Astrocyte (in vitro differentiated cells and primary cell): Measurements from ENCODE around the gene CCDC91. TPM values are rescaled to one million over a fixed set of nuclear protein-coding genes. Genes with fewer than 3 reads are reported as not detected.

Experiments used
- DNase-seq: peaks from one replicate; pipeline ENCODE4 v3.0.0-alpha.2; 2010; ENCODE audit warnings: low read depth
- FAIRE-seq: peaks from 2 replicates; lab custom pipeline; 2011; peaks lifted over from hg19 to GRCh38; lab: Jason Lieb, UNC
- H2AFZ ChIP-seq: 2 replicates; pipeline ENCODE4 v1.6.0; 2012; ENCODE audit warnings: low read depth, low read length, inconsistent platforms
- H3K27ac ChIP-seq: 2 replicates; pipeline ENCODE4 v1.5.1; 2011; ENCODE audit warnings: low read depth, low read length, inconsistent platforms
- H3K27me3 ChIP-seq: 2 replicates; pipeline ENCODE4 v1.6.0; 2011; ENCODE audit warnings: low read length, inconsistent platforms; ENCODE audit not compliant: insufficient read depth
- H3K36me3 ChIP-seq: 2 replicates; pipeline ENCODE4 v1.5.1; 2011; ENCODE audit warnings: low read length, inconsistent platforms; ENCODE audit not compliant: insufficient read depth
- H3K4me1 ChIP-seq: 2 replicates; pipeline ENCODE4 v1.5.1; 2011; ENCODE audit warnings: low read length, inconsistent platforms; ENCODE audit not compliant: insufficient read depth
- H3K4me2 ChIP-seq: 2 replicates; pipeline ENCODE4 v1.6.0; 2012; ENCODE audit warnings: low read length, inconsistent platforms
- H3K4me3 ChIP-seq: 2 replicates; pipeline ENCODE4 v1.5.1; 2011; ENCODE audit warnings: low read depth, mild to moderate bottlenecking, low read length, inconsistent platforms; ENCODE audit not compliant: insufficient read depth
- H3K79me2 ChIP-seq: 2 replicates; pipeline ENCODE4 v1.6.0; 2012; ENCODE audit warnings: mild to moderate bottlenecking, low read length, inconsistent platforms; ENCODE audit not compliant: insufficient read depth
- H3K9ac ChIP-seq: 2 replicates; pipeline ENCODE4 v1.6.0; 2012; ENCODE audit warnings: mild to moderate bottlenecking, low read length, inconsistent platforms
- H3K9me3 ChIP-seq: 2 replicates; pipeline ENCODE4 v1.5.1; 2012; ENCODE audit warnings: low read depth, mild to moderate bottlenecking, low read length, inconsistent platforms; ENCODE audit not compliant: insufficient read depth
- H4K20me1 ChIP-seq: 2 replicates; pipeline ENCODE4 v1.6.0; 2012; ENCODE audit warnings: low read length, inconsistent platforms; ENCODE audit not compliant: insufficient read depth
- H3K27ac Mint-ChIP-seq: one replicate; pipeline ENCODE4 v1.8.0; 2021; ENCODE audit warnings: mild to moderate bottlenecking, mixed read lengths; ENCODE audit not compliant: unreplicated experiment
- H3K27me3 Mint-ChIP-seq: one replicate; pipeline ENCODE4 v1.8.0; 2021; ENCODE audit warnings: low read depth, mixed read lengths; ENCODE audit not compliant: unreplicated experiment
- H3K36me3 Mint-ChIP-seq: one replicate; pipeline ENCODE4 v1.8.0; 2021; ENCODE audit warnings: low read depth, mixed read lengths; ENCODE audit not compliant: unreplicated experiment
- H3K4me1 Mint-ChIP-seq: one replicate; pipeline ENCODE4 v1.8.0; 2021; ENCODE audit warnings: low read depth, mixed read lengths; ENCODE audit not compliant: unreplicated experiment
- H3K4me3 Mint-ChIP-seq: one replicate; pipeline ENCODE4 v1.8.0; 2021; ENCODE audit warnings: mild to moderate bottlenecking, moderate library complexity, mixed read lengths; ENCODE audit not compliant: unreplicated experiment
- H3K9me3 Mint-ChIP-seq: one replicate; pipeline ENCODE4 v1.8.0; 2021; ENCODE audit warnings: mild to moderate bottlenecking, mixed read lengths; ENCODE audit not compliant: unreplicated experiment
- EZH2 ChIP-seq: IDR thresholded peaks from 2 replicates; pipeline ENCODE4 v1.6.1; 2012; ENCODE audit warnings: mild to moderate bottlenecking, low read length, inconsistent platforms; ENCODE audit not compliant: insufficient read depth
- total RNA-seq: library from RNA; stranded (reverse); gene quantifications from 2 replicates; pipeline ENCODE4 v1.2.1, GENCODE V29; 2021
- TF ChIP-seq, protein P1 (sequence below): IDR thresholded peaks from 2 replicates; pipeline ENCODE4 v1.5.1; 2011; ENCODE audit warnings: low read depth, mild to moderate bottlenecking, inconsistent platforms, low read length, moderate library complexity; ENCODE audit not compliant: insufficient read depth

CCDC91 gene
- total RNA-seq, 1 donor from 2014 or later: 19.3 TPM

DNA sequence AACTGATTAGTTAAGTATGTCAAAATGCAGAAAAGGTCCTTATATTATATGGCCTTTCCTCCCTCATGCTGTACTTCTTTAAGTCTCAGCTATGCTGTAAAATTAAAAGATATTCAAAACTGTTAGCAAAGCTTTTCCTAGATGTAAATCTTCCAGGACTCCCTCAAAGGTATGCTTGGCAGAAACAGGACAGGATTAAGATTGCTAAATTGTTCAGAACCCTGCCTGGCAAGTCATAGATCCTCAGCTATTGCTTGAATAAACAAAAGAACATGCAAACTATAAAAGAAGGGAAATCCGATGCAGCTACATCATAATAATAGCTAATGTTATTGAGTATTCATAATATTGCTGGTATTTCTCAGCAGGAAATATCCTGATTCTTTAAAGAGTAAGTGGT lies 322.6 kb downstream of the CCDC91 start:
- Mint-ChIP-seq H3K4me1 (peaks cover under 1% of the 10 kb centered on the region), H3K27ac (no peak overlapping the region), H3K9me3 (no peaks in the 10 kb centered on the region), H3K36me3 (no peaks in the 10 kb centered on the region), H3K4me3 (no peak overlapping the region), H3K27me3 (no peaks in the 10 kb centered on the region)
- H3K27me3 ChIP-seq: no peaks in the 10 kb centered on the region
- no peak for TF ChIP-seq EZH2
- TF ChIP-seq, protein P1, sequence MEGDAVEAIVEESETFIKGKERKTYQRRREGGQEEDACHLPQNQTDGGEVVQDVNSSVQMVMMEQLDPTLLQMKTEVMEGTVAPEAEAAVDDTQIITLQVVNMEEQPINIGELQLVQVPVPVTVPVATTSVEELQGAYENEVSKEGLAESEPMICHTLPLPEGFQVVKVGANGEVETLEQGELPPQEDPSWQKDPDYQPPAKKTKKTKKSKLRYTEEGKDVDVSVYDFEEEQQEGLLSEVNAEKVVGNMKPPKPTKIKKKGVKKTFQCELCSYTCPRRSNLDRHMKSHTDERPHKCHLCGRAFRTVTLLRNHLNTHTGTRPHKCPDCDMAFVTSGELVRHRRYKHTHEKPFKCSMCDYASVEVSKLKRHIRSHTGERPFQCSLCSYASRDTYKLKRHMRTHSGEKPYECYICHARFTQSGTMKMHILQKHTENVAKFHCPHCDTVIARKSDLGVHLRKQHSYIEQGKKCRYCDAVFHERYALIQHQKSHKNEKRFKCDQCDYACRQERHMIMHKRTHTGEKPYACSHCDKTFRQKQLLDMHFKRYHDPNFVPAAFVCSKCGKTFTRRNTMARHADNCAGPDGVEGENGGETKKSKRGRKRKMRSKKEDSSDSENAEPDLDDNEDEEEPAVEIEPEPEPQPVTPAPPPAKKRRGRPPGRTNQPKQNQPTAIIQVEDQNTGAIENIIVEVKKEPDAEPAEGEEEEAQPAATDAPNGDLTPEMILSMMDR: no peak
- H3K79me2 ChIP-seq: no peaks in the 10 kb centered on the region
- no peak overlapping the region for H3K4me2 ChIP-seq
- H3K9me3 ChIP-seq: no peaks in the 10 kb centered on the region
- H4K20me1 ChIP-seq: no peaks in the 10 kb centered on the region
- no peak for DNase-seq
- H3K36me3 ChIP-seq: no peaks in the 10 kb centered on the region
- H3K4me3 ChIP-seq: no peak overlapping the region
- no peak for FAIRE-seq
- no peak overlapping the region for H2AFZ ChIP-seq
- H3K9ac ChIP-seq: no peak overlapping the region
- H3K4me1 ChIP-seq: no peaks in the 10 kb centered on the region
- H3K27ac ChIP-seq: no peak overlapping the region

DNA sequence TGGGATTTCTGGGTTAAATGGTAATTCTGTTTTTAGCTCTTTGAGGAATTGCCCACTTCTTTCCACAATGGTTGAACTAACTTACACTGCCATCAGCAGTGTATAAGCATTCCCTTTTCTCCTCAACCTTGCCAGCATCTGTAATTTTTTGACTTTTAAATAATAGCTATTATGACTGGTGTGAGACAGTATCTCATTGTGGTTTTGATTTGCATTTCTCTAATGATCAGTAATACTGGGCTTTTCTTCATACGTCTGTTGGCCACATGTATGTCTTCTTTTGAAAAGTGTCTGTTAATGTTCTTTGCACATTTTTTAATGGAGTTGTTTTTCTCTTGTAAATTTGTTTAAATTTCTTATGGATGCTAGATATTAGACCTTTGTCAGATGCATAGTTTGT lies 323.7 kb downstream of the CCDC91 start:
- Histone ChIP-seq H2AFZ (no peak overlapping the region), H3K36me3 (no peaks in the 10 kb centered on the region), H3K27ac (no peak overlapping the region), H3K4me1 (no peaks in the 10 kb centered on the region), H3K9ac (no peak overlapping the region), H3K4me3 (no peak overlapping the region), H3K9me3 (no peaks in the 10 kb centered on the region), H4K20me1 (no peaks in the 10 kb centered on the region), H3K4me2 (no peak overlapping the region), H3K79me2 (no peaks in the 10 kb centered on the region), H3K27me3 (no peaks in the 10 kb centered on the region)
- TF ChIP-seq, protein P1: no peak
- no peak for TF ChIP-seq EZH2
- H3K4me3 Mint-ChIP-seq: no peak overlapping the region
- no peak overlapping the region for H3K27ac Mint-ChIP-seq
- H3K4me1 Mint-ChIP-seq: no peaks in the 10 kb centered on the region
- H3K27me3 Mint-ChIP-seq: no peaks in the 10 kb centered on the region
- no peak for DNase-seq
- H3K36me3 Mint-ChIP-seq: no peaks in the 10 kb centered on the region
- no peak for FAIRE-seq
- H3K9me3 Mint-ChIP-seq: no peaks in the 10 kb centered on the region

DNA sequence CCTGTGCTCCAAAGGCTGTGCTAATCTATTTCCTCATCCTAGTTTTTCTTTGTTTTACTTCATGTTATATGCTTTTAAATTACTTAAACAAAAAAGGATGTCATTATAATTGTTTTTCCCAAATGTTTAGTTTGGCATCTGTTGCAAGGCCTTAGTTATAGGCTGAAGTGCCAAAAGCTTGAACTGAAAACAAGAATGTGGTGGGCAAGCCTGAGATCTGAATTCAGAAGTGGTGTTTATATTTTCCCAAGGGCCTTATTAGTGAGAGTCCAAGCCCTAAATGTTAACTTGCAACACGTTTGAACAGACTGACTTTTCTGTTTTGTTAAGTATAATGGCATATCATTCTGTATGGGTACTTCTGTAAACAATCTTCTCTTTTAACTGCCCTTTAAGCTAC lies 326.8 kb downstream of the CCDC91 start:
- H3K27ac ChIP-seq: no peak overlapping the region
- Mint-ChIP-seq H3K4me3 (no peak overlapping the region), H3K27me3 (no peaks in the 10 kb centered on the region), H3K9me3 (peaks cover 9% of the 10 kb centered on the region), H3K4me1 (no peaks in the 10 kb centered on the region), H3K36me3 (peaks cover 6% of the 10 kb centered on the region), H3K27ac (no peak overlapping the region)
- no peak overlapping the region for H3K9ac ChIP-seq
- no peaks in the 10 kb centered on the region for H3K9me3 ChIP-seq
- H4K20me1 ChIP-seq: no peaks in the 10 kb centered on the region
- DNase-seq (no peak), FAIRE-seq (no peak)
- no peak overlapping the region for H2AFZ ChIP-seq
- TF ChIP-seq, protein P1: no peak
- no peak for TF ChIP-seq EZH2
- no peaks in the 10 kb centered on the region for H3K27me3 ChIP-seq
- no peak overlapping the region for H3K4me3 ChIP-seq
- no peaks in the 10 kb centered on the region for H3K4me1 ChIP-seq
- no peaks in the 10 kb centered on the region for H3K79me2 ChIP-seq
- no peaks in the 10 kb centered on the region for H3K36me3 ChIP-seq
- no peak overlapping the region for H3K4me2 ChIP-seq
